Measurements from ENCODE around the gene WWOX. TPM values are rescaled to one million over a fixed set of nuclear protein-coding genes. Genes with fewer than 3 reads are reported as not detected.
"Not testable (repeated sequence)": the region's sequence is repeated elsewhere in the genome, so short reads cannot be mapped to it uniquely, and the experiment has no call there.

The WWOX gene
- total RNA-seq, 1 experiment from 2014 or later = 15.6 TPM

DNA sequence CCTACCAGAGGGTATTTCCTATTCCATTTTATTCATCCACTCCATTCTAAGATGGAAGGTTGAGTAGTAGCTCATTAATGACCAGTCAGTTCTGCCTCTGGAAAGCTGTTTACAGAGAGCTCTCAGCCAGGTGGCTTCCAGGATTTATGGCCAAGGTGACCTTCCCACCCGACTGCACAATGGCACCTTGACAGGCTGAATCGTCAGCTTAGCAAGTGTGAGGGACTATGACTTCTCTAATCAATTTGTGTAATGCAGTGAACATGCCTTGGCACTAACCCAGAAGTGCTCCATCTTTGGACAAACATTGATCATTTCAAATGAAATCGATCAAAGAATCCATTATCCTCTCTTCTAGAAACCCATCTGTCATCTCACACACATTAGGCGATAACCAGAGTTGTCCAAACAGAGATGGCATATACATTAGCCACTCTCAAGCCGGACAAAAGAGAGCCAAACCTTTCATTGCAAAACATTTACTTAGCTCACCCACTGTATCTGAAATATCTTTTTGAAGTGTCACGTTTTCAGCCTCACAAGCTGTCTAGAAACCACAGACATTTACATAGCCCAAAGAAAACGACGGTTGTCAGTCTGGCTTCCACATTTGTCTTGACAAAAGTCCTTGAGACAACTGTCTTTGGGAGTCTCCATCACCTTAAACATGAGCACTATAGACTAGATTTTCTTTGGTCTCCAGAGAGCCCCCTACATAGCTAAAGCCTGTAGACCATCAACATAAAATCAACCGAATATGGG is 41.5 kb upstream of the WWOX start:
- Histone ChIP-seq H3K27me3 (ENCODE audit: insufficient read depth, low read length) (no peaks in the 10 kb centered on the region; the same call in 1 of the 2 replicates), H3K4me1 (ENCODE audit: insufficient read depth, low read length) (no peaks in the 10 kb centered on the region), H4K8ac (replicated peaks; ENCODE audit: insufficient read length, low read depth, low read length) (no peak overlapping the region), H3K14ac (ENCODE audit: insufficient read depth, low read length) (no peak overlapping the region), H3K56ac (ENCODE audit: insufficient read length, low read depth, low read length) (no peak overlapping the region), H2BK20ac (ENCODE audit: low read depth, low read length, poor library complexity, severe bottlenecking) (no peak overlapping the region), H3K79me1 (ENCODE audit: insufficient read depth, low read depth, low read length, poor library complexity, severe bottlenecking) (no peaks in the 10 kb centered on the region), H3K27ac (ENCODE audit: insufficient read length, low read depth, low read length) (no peak overlapping the region), H3K4me2 (ENCODE audit: insufficient read depth, insufficient read length, low read length) (no peak overlapping the region), H3K18ac (ENCODE audit: insufficient read length, low read depth, low read length) (no peak overlapping the region), H4K91ac (ENCODE audit: insufficient read length, low read depth, low read length) (no peak overlapping the region), H3K23ac (ENCODE audit: insufficient read length, low read depth, low read length) (no peak overlapping the region), H2BK12ac (ENCODE audit: insufficient read length, low read depth, low read length) (no peak overlapping the region), H3K9me3 (ENCODE audit: control insufficient read depth, low read depth, low read length) (no peaks in the 10 kb centered on the region), H4K5ac (ENCODE audit: insufficient read length, low read depth, low read length) (no peak overlapping the region), H4K20me1 (ENCODE audit: control insufficient read depth, insufficient read depth, insufficient read length) (no peaks in the 10 kb centered on the region), H3K79me2 (ENCODE audit: insufficient read depth, low read length) (no peaks in the 10 kb centered on the region), H2AFZ (ENCODE audit: low read length) (no peak overlapping the region), H2BK5ac (ENCODE audit: insufficient read length, low read length) (no peak overlapping the region), H2AK5ac (ENCODE audit: insufficient read length, low read length) (no peak overlapping the region), H3K9ac (ENCODE audit: extremely low read depth, insufficient read length, low read length) (no peak overlapping the region), H2BK15ac (ENCODE audit: low read depth, low read length) (no peak overlapping the region), H2BK120ac (ENCODE audit: low read depth, low read length, poor library complexity, severe bottlenecking) (no peak overlapping the region), H3K4ac (ENCODE audit: low read depth, low read length) (no peak overlapping the region), H3T11ph (ENCODE audit: low read length) (no peak overlapping the region), H3K23me2 (ENCODE audit: insufficient read length, low read depth, low read length, poor library complexity, severe bottlenecking) (no peaks in the 10 kb centered on the region)
- Mint-ChIP-seq H3K36me3 (ENCODE audit: insufficient read depth in 1 of 3, low read depth in 3 of 3) (no peaks in the 10 kb centered on the region), H3K27me3 (ENCODE audit: low read depth) (peaks cover 100% of the 10 kb centered on the region), H3K4me1 (peaks cover 0 to 5% of the 10 kb centered on the region in 2 experiments; a peak in 1 of 4 replicates), H3K27ac (no peak overlapping the region), H3K4me3 (no peak overlapping the region), H3K9me3 (no peaks in the 10 kb centered on the region)
- TF ChIP-seq, protein P1, sequence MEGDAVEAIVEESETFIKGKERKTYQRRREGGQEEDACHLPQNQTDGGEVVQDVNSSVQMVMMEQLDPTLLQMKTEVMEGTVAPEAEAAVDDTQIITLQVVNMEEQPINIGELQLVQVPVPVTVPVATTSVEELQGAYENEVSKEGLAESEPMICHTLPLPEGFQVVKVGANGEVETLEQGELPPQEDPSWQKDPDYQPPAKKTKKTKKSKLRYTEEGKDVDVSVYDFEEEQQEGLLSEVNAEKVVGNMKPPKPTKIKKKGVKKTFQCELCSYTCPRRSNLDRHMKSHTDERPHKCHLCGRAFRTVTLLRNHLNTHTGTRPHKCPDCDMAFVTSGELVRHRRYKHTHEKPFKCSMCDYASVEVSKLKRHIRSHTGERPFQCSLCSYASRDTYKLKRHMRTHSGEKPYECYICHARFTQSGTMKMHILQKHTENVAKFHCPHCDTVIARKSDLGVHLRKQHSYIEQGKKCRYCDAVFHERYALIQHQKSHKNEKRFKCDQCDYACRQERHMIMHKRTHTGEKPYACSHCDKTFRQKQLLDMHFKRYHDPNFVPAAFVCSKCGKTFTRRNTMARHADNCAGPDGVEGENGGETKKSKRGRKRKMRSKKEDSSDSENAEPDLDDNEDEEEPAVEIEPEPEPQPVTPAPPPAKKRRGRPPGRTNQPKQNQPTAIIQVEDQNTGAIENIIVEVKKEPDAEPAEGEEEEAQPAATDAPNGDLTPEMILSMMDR (conservative IDR thresholded peaks at IDR 0.05) = no peak
- WGBS (ENCODE audit: extremely low coverage, insufficient read length, low lambda C conversion rate) = no CpG with 5 or more reads among the region's 9 CpGs
- no peak for DNase-seq

- not testable (repeated sequence) for H3K27ac ChIP-seq (ENCODE audit: insufficient read length, low read depth, low read length); H3K9me3 Mint-ChIP-seq; H2BK12ac ChIP-seq (ENCODE audit: insufficient read length, low read depth, low read length); H3K4me1 ChIP-seq (ENCODE audit: insufficient read depth, low read length); H3K4me3 Mint-ChIP-seq; H3K4ac ChIP-seq (ENCODE audit: low read depth, low read length); H2AK5ac ChIP-seq (ENCODE audit: insufficient read length, low read length); H3K18ac ChIP-seq (ENCODE audit: insufficient read length, low read depth, low read length); H3K23ac ChIP-seq (ENCODE audit: insufficient read length, low read depth, low read length); H3K79me1 ChIP-seq (ENCODE audit: insufficient read depth, low read depth, low read length, poor library complexity, severe bottlenecking); H3K14ac ChIP-seq (ENCODE audit: insufficient read depth, low read length); H3K23me2 ChIP-seq (ENCODE audit: insufficient read length, low read depth, low read length, poor library complexity, severe bottlenecking); H4K91ac ChIP-seq (ENCODE audit: insufficient read length, low read depth, low read length); H3K56ac ChIP-seq (ENCODE audit: insufficient read length, low read depth, low read length); H3K27me3 ChIP-seq (ENCODE audit: insufficient read depth, low read length); H3K9ac ChIP-seq (ENCODE audit: extremely low read depth, insufficient read length, low read length); H2BK15ac ChIP-seq (ENCODE audit: low read depth, low read length); H3K4me2 ChIP-seq (ENCODE audit: insufficient read depth, insufficient read length, low read length); H4K20me1 ChIP-seq (ENCODE audit: control insufficient read depth, insufficient read depth, insufficient read length); H2BK20ac ChIP-seq (ENCODE audit: low read depth, low read length, poor library complexity, severe bottlenecking); H4K5ac ChIP-seq (ENCODE audit: insufficient read length, low read depth, low read length); DNase-seq; H3K27ac Mint-ChIP-seq; H2AFZ ChIP-seq (ENCODE audit: low read length); H3K79me2 ChIP-seq (ENCODE audit: insufficient read depth, low read length); H4K8ac ChIP-seq (replicated peaks; ENCODE audit: insufficient read length, low read depth, low read length); H3K9me3 ChIP-seq (ENCODE audit: control insufficient read depth, low read depth, low read length); H3K4me1 Mint-ChIP-seq; H3T11ph ChIP-seq (ENCODE audit: low read length); H2BK5ac ChIP-seq (ENCODE audit: insufficient read length, low read length); H3K36me3 Mint-ChIP-seq (ENCODE audit: insufficient read depth in 1 of 3, low read depth in 3 of 3); H2BK120ac ChIP-seq (ENCODE audit: low read depth, low read length, poor library complexity, severe bottlenecking)
- peaks cover 100% of the 10 kb centered on the region for H3K27me3 Mint-ChIP-seq (ENCODE audit: low read depth)
- WGBS (ENCODE audit: extremely low coverage, insufficient read length, low lambda C conversion rate) = no CpG with 5 or more reads among the region's 25 CpGs
These were observed 39.6 kb upstream of the WWOX start for GRCh38 chr16:78059806-78060205.
